ENCODE results near the gene NKAIN4.

Gene NKAIN4

GRCh38 chr20:63292904-63293303 lies 38.6 kb upstream of the NKAIN4 start, which contains the start of gene COL20A1:
TSS of gene COL20A1 (plus strand) at chr20:63293186. CDS start at chr20:63295108, 1,922 bp downstream.
- H3K4me3 ChIP-seq (ENCODE audit: low read depth, low read length): no peak within 1 kb of the TSS

GRCh38 chr20:63292292-63292701 lies 38.0 kb upstream of the NKAIN4 start:
- no peak overlapping the region for H3K4me3 ChIP-seq (ENCODE audit: low read depth, low read length)
- TF ChIP-seq CTCF (IDR thresholded peaks at IDR 0.05; ENCODE audit: borderline replicate concordance, insufficient read depth, low read depth, low read length): no peak

More at GRCh38 chr20:63292904-63293303, 38.6 kb upstream of the NKAIN4 start, which contains the start of gene COL20A1:
- TF ChIP-seq CTCF (IDR thresholded peaks at IDR 0.05; ENCODE audit: borderline replicate concordance, insufficient read depth, low read depth, low read length): no peak

- H3K4me3 ChIP-seq (ENCODE audit: low read depth, low read length): no peak overlapping the region
- TF ChIP-seq CTCF (IDR thresholded peaks at IDR 0.05; ENCODE audit: borderline replicate concordance, insufficient read depth, low read depth, low read length): no peak
These were observed 37.5 kb upstream of the NKAIN4 start for GRCh38 chr20:63291811-63292210.

DNA sequence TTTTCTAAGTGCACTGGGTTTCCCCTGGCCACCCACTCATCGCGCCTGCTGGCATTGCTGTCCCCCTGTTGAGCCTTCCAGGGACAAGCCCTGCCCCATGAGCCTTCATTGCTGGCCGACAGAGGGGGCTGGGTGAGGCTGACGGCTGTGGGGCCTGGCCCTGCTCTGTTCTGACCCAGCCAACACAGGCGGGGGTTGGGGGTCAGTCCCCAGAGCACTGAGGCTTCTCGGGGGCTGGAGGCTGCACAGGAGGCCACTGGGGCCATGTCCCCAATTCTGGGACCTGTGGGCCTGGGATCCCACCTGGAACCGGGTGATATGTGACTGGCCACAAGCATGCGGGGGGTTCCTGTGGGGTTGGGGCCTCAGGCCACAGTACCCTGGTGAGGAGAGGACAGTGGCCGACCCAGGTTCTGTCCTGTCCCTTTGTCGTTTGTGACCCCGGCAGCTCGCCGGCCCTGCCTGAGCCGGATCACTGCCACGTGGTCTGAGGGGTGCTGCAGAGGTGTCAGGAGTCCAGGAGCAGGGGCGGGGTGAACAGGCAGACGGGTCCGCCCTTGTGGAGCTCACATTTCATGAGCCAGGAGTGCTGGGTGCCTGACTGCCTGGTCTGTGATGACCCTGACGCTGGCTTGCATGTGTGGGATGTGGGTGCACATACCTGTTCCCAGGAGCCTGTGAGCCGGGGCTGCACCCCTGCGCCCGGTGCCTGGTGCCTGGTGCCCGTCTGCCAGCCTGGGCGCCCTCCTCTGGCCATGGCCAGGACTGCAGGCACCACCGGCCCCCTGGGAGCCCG lies 36.6 kb upstream of the NKAIN4 start:
- peak; percentile 86 for TF ChIP-seq CTCF (IDR thresholded peaks at IDR 0.05; ENCODE audit: borderline replicate concordance, insufficient read depth, low read depth, low read length)
- no peak overlapping the region for H3K4me3 ChIP-seq (ENCODE audit: low read depth, low read length)

- no peak for TF ChIP-seq CTCF (IDR thresholded peaks at IDR 0.05; ENCODE audit: borderline replicate concordance, insufficient read depth, low read depth, low read length)
- no peak overlapping the region for H3K4me3 ChIP-seq (ENCODE audit: low read depth, low read length)
These were observed 35.9 kb upstream of the NKAIN4 start for GRCh38 chr20:63290136-63290676.

DNA sequence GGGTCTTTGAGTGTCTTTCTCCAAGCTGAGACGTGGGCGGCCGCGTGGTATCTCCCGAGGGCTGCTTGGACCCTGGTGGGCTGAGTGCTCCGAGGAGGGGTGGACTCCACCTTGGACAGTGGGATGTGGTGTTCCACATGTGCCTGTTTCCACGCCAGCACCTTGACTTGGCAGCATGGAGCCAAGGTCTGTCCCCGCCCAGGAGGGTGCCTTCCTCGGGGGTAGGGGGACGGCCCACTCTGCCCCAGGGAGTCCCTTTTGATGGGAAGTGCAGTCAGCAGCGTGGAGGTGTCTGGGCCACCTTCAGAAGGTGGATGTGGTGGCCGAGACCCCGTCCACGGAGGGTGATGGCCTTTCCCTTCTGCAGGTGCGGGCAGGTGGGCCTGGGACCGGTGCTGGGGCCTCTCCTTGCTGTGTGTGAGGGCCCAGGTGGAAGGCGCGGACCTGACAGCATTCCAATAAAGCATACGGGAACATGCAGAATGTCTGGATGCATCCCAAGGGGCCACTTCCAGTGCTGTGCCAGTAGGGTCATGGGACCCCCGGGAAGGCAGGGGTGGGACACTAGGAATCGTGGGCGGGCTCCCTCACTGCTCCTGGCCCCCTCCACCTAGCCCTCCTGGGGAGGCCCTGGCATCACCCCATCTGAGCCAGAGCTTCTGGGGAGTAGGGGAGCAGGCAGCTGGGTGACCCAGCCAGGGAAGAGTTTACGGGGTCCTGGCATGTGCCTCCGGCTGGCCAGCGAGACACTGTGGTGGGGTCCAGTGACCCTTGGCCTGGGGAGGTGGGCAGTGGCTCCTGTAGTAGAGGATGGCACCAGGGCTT lies 35.3 kb upstream of the NKAIN4 start:
- no peak for TF ChIP-seq CTCF (IDR thresholded peaks at IDR 0.05; ENCODE audit: borderline replicate concordance, insufficient read depth, low read depth, low read length)
- no peak overlapping the region for H3K4me3 ChIP-seq (ENCODE audit: low read depth, low read length)

Data from GM12875 (cell line).